Activated naive CD4-positive, alpha-beta T cell treated with anti-CD3 and anti-CD28 coated beads for 36 hours (primary cell): ENCODE measurements around the gene PPM1E. TPM values are rescaled to one million over a fixed set of nuclear protein-coding genes. Genes with fewer than 3 reads are reported as not detected.

Experiments used
- CTCF ChIA-PET: fragments of 350-600 bp; sonication (Branson Sonifier 250); formaldehyde crosslinking; loops from one replicate; lab custom pipeline; 2021; ENCODE audit warnings: antibody characterized with exemption; lab: Charles Lee
- DNase-seq: peaks from one replicate; pipeline ENCODE4 v3.0.0-alpha.2; 2020
- H3K27ac Mint-ChIP-seq: one replicate; pipeline ENCODE4 v1.8.0; 2021; ENCODE audit warnings: mild to moderate bottlenecking, mixed read lengths
- H3K27me3 Mint-ChIP-seq: one replicate; pipeline ENCODE4 v1.8.0; 2021; ENCODE audit warnings: low read depth, mixed read lengths
- H3K36me3 Mint-ChIP-seq: one replicate; pipeline ENCODE4 v1.8.0; 2021; ENCODE audit warnings: low read depth, mixed read lengths
- H3K4me1 Mint-ChIP-seq: one replicate; pipeline ENCODE4 v1.8.0; 2021; ENCODE audit warnings: low read depth, mixed read lengths
- H3K4me3 Mint-ChIP-seq: one replicate; pipeline ENCODE4 v1.8.0; 2021; ENCODE audit warnings: mild to moderate bottlenecking, moderate library complexity, mixed read lengths
- H3K9me3 Mint-ChIP-seq: one replicate; pipeline ENCODE4 v1.8.0; 2021; ENCODE audit warnings: mixed read lengths
- intact Hi-C: fragments of 100-400 bp; cut with micrococcal nuclease; formaldehyde crosslinking; loops from one replicate; pipeline ENCODE4 v1.15.1; 2023
- total RNA-seq, 2 experiments: library from RNA; stranded (reverse); gene quantifications; one replicate each; pipeline ENCODE4 v1.2.3, GENCODE V29; 2021

The PPM1E gene
- total RNA-seq, 2 experiments from 2014 or later: 0.05 TPM; not detected in 1

GRCh38 chr17:59004338-59005111 lies 248.9 kb downstream of the PPM1E start:
- CTCF ChIA-PET: interaction anchor here (0.7 to 2.0 kb wide), 18 partner anchors 14 to 486 kb away, joined by 3 to 10 read pairs (median 4); no protein-coding TSS in a partner anchor
- Mint-ChIP-seq H3K4me1 (peaks cover 28% of the 10 kb centered on the region), H3K27ac (peak overlapping the region; percentile 61), H3K36me3 (peaks cover 7% of the 10 kb centered on the region), H3K27me3 (no peaks in the 10 kb centered on the region), H3K9me3 (no peaks in the 10 kb centered on the region), H3K4me3 (no peak overlapping the region)
- peak; percentile 86 for DNase-seq
- intact Hi-C loops: loop anchor here (1.0 to 2.0 kb wide), 5 partner anchors 44 to 486 kb away; no protein-coding TSS in a partner anchor

- H3K4me3 Mint-ChIP-seq: no peak overlapping the region
- intact Hi-C loops: no loop called here
- H3K36me3 Mint-ChIP-seq: no peaks in the 10 kb centered on the region
- H3K27me3 Mint-ChIP-seq: no peaks in the 10 kb centered on the region
- DNase-seq: no peak
- peaks cover 6% of the 10 kb centered on the region for H3K4me1 Mint-ChIP-seq
- CTCF ChIA-PET: no interaction called here
- no peak overlapping the region for H3K27ac Mint-ChIP-seq
- no peaks in the 10 kb centered on the region for H3K9me3 Mint-ChIP-seq
These were observed 252.3 kb downstream of the PPM1E start for GRCh38 chr17:59007995-59008394.

DNA sequence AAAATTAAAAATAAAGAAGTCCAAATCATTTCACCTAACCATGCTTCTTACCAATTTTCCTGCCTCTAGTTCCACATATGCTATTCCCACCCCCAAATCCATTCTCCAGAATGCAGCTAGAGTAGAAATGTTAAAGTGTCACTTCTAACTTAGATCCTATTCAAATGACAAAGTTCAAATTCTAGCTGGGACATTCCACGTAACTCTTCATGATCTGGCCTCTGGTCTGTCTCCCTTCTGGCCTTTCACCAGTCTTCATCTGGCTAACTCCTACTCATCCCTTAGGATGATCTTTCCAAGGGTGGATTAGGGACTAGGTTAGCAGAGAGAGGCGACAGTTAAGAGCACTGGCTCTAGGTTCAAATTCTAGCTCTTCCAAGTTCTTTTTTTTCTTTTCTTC lies 253.1 kb downstream of the PPM1E start:
- no peak overlapping the region for H3K27ac Mint-ChIP-seq
- H3K36me3 Mint-ChIP-seq: no peaks in the 10 kb centered on the region
- CTCF ChIA-PET: no interaction called here
- DNase-seq: no peak
- H3K4me1 Mint-ChIP-seq: peaks cover 3% of the 10 kb centered on the region
- H3K4me3 Mint-ChIP-seq: no peak overlapping the region
- intact Hi-C loops: no loop called here
- H3K9me3 Mint-ChIP-seq: no peaks in the 10 kb centered on the region
- no peaks in the 10 kb centered on the region for H3K27me3 Mint-ChIP-seq

DNA sequence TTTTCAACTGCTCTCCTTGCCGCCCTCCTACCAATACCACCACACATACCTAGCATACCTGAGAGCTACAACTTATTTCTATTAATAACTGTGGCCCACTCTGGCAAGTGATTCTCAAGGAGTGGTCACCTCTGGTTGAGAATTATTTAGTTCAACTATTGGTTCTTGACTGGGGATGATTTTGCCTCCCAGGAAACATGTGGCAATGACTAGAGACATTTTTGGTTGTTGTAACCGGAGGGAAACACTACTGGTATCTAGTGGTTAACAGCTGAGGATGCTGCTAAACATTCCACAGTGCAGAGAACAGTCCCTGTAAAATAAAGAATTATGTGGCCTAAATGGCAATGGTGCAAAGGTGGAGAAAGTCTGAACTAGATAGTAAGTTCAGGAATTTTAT lies 254.4 kb downstream of the PPM1E start:
- CTCF ChIA-PET: no interaction called here
- Mint-ChIP-seq H3K36me3 (peaks cover 3% of the 10 kb centered on the region), H3K27ac (no peak overlapping the region)

GRCh38 chr17:59011975-59012374 lies 256.3 kb downstream of the PPM1E start:
- H3K4me3 Mint-ChIP-seq: no peak overlapping the region
- no peaks in the 10 kb centered on the region for H3K4me1 Mint-ChIP-seq
- peaks cover 6% of the 10 kb centered on the region for H3K36me3 Mint-ChIP-seq
- H3K9me3 Mint-ChIP-seq: no peaks in the 10 kb centered on the region
- intact Hi-C loops: no loop called here
- H3K27me3 Mint-ChIP-seq: no peaks in the 10 kb centered on the region
- H3K27ac Mint-ChIP-seq: no peak overlapping the region
- CTCF ChIA-PET: no interaction called here
- no peak for DNase-seq

More for the DNA sequence above, 254.4 kb downstream of the PPM1E start:
- DNase-seq: no peak
- Mint-ChIP-seq H3K4me3 (no peak overlapping the region), H3K27me3 (no peaks in the 10 kb centered on the region), H3K4me1 (no peaks in the 10 kb centered on the region), H3K9me3 (no peaks in the 10 kb centered on the region)
- intact Hi-C loops: no loop called here

- CTCF ChIA-PET: no interaction called here
- H3K36me3 Mint-ChIP-seq: peaks cover 27% of the 10 kb centered on the region
- no peaks in the 10 kb centered on the region for H3K9me3 Mint-ChIP-seq
- no peak overlapping the region for H3K4me3 Mint-ChIP-seq
- no peaks in the 10 kb centered on the region for H3K4me1 Mint-ChIP-seq
- no peaks in the 10 kb centered on the region for H3K27me3 Mint-ChIP-seq
- intact Hi-C loops: no loop called here
- DNase-seq: no peak
- H3K27ac Mint-ChIP-seq: no peak overlapping the region
These were observed 262.4 kb downstream of the PPM1E start for GRCh38 chr17:59018019-59018418.

DNA sequence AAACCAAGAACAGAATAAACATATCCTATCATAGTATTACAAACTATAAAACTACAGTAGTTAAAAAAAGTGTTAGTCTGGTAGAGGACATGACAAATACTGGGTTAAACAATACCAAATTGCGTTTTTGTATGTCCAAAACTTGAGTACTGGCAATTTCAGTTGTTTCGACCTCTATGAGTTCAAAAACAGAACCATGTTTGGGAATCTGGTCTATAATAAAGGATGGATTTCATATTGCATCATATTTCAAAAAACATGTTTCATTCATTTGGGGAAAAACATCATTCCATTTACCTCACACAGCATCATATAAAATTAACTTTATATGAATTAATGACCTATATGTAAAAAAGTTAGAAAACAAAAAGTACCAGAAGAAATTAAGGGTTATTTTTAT lies 269.3 kb downstream of the PPM1E start:
- H3K36me3 Mint-ChIP-seq: peaks cover 25% of the 10 kb centered on the region
- peaks cover 5% of the 10 kb centered on the region for H3K4me1 Mint-ChIP-seq
- no peaks in the 10 kb centered on the region for H3K27me3 Mint-ChIP-seq
- intact Hi-C loops: no loop called here
- no peak for DNase-seq
- no peaks in the 10 kb centered on the region for H3K9me3 Mint-ChIP-seq
- CTCF ChIA-PET: no interaction called here
- no peak overlapping the region for H3K4me3 Mint-ChIP-seq
- no peak overlapping the region for H3K27ac Mint-ChIP-seq

GRCh38 chr17:59026176-59026939 lies 270.7 kb downstream of the PPM1E start:
- Mint-ChIP-seq H3K27ac (no peak overlapping the region), H3K9me3 (no peaks in the 10 kb centered on the region), H3K4me1 (peaks cover 5% of the 10 kb centered on the region), H3K4me3 (no peak overlapping the region), H3K27me3 (no peaks in the 10 kb centered on the region), H3K36me3 (peaks cover 19% of the 10 kb centered on the region)
- intact Hi-C loops: no loop called here
- DNase-seq: no peak
- CTCF ChIA-PET: no interaction called here

DNA sequence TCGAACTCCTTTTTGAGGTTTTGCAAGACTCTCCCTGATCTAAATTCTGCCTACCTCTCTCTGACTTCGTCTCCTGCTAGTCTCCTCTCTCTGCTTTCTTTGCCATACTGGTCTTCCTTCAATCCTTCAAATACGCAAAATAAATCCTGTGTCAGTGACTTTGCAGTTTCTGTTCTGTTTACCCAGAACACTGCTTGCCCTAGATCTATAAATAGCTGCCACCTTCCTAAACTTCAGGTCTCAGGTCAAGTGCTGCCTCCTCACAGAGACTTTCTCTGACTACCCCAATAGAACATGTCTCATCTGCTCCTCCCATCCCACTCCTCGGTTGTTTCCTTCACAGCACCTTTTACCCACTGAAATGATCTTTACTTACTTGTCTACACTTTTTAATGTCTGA lies 272.1 kb downstream of the PPM1E start:
- no peaks in the 10 kb centered on the region for H3K9me3 Mint-ChIP-seq
- no peak for DNase-seq
- H3K4me3 Mint-ChIP-seq: no peak overlapping the region
- peaks cover 17% of the 10 kb centered on the region for H3K36me3 Mint-ChIP-seq
- H3K27me3 Mint-ChIP-seq: no peaks in the 10 kb centered on the region
- H3K4me1 Mint-ChIP-seq: peaks cover 5% of the 10 kb centered on the region
- intact Hi-C loops: no loop called here
- no peak overlapping the region for H3K27ac Mint-ChIP-seq
- CTCF ChIA-PET: no interaction called here

DNA sequence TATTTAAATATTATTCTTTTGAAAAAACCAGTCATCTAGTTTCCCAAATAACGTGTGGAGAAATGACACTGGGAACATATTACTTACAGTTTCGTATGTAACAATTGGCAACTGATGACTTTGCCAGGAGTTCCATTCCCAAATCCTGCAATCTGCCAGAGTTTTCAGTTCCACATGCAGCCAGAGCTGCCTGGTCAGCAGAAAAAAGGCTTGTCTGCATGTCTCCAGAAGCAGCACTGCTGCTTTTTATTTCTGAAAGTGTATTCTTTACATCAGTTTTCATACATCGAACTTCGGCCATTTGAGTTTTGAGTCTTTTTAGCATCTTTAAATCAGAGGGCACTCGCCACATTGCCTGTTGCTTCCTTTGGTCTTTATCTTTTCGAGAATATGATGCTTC lies 272.7 kb downstream of the PPM1E start:
- Mint-ChIP-seq H3K4me3 (no peak overlapping the region), H3K36me3 (peaks cover 17% of the 10 kb centered on the region), H3K9me3 (no peaks in the 10 kb centered on the region), H3K4me1 (peaks cover 5% of the 10 kb centered on the region), H3K27ac (no peak overlapping the region), H3K27me3 (no peaks in the 10 kb centered on the region)
- CTCF ChIA-PET: no interaction called here
- intact Hi-C loops: no loop called here
- no peak for DNase-seq

GRCh38 chr17:59030811-59031210 lies 275.2 kb downstream of the PPM1E start:
- Mint-ChIP-seq H3K4me3 (no peak overlapping the region), H3K27me3 (no peaks in the 10 kb centered on the region), H3K36me3 (peaks cover 19% of the 10 kb centered on the region), H3K9me3 (no peaks in the 10 kb centered on the region), H3K4me1 (peaks cover 5% of the 10 kb centered on the region), H3K27ac (no peak overlapping the region)
- intact Hi-C loops: no loop called here
- CTCF ChIA-PET: no interaction called here
- no peak for DNase-seq
